Measurements from ENCODE around the gene AGBL5.

Gene AGBL5

DNA sequence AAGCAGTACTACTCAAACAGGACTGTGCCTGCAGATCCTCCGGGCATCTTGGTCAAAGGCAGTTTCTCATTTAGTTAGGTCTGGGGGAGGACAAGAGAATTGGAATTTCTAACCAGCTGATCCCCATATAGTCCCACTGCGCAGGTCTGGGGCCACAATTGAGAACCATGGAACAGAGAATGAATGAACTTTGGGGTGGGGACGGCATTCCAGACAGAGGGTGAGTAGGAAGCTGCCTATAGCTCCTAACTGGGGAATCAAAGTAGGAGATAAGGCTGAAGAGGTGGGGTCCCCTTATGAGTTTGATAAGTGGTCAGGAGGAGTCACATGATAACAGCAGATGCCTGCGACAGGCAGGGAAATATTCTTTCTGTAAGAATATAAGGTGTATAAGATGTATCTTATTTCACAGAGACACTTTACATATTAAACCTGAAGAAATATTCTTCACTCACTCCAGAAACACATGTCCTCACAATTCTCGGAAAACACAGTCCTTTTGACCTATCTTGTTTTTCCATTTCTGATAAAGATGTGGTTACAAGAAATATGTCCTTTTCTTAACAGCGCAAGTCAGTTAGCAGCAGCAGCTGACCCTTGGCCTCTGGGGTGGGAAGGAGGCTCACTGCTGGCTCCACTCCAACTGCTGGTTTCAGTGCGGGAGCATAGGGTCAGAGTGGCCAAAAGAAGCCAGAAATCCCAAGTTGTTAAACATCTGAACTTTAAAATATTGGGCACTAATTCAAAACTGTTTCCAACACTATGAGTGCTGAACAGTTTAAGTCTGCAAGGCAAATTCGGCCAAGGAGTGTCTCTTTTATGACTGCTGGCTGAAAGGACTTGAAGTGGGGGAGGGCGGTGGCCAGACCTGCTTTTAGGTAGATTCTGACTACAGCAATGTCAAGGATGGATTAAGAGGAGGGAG is 31.3 kb upstream of the AGBL5 start:
- TF ChIP-seq EZH2 (optimal IDR thresholded peaks at IDR 0.05; ENCODE audit: low read depth, low read length) (no peak), CTCF (IDR thresholded peaks at IDR 0.05; ENCODE audit: low read length) (no peak), EZH2phosphoT487 (IDR thresholded peaks at IDR 0.05; ENCODE audit: low read length) (no peak)
- Histone ChIP-seq H4K20me1 (ENCODE audit: insufficient read depth, low read length) (no peaks in the 10 kb centered on the region), H3F3A (ENCODE audit: insufficient read depth, low read length) (no peaks in the 10 kb centered on the region), H3K27ac (ENCODE audit: low read length) (no peak overlapping the region), H3K9me3 (replicated peaks; ENCODE audit: insufficient read depth, low read length) (no peaks in the 10 kb centered on the region), H3K4me1 (ENCODE audit: low read length) (peaks cover 5% of the 10 kb centered on the region; the same call in 1 of the 2 replicates), H3K27me3 (replicated peaks; ENCODE audit: insufficient read depth, low read length) (no peaks in the 10 kb centered on the region), H3K4me2 (ENCODE audit: low read depth, low read length) (no peak overlapping the region), H3K79me2 (ENCODE audit: low read length) (no peaks in the 10 kb centered on the region), H2AFZ (ENCODE audit: low read length) (no peak overlapping the region), H3K9me2 (replicated peaks; ENCODE audit: insufficient read depth, low read length) (no peaks in the 10 kb centered on the region), H3K36me3 (replicated peaks; ENCODE audit: insufficient read depth, low read length) (no peaks in the 10 kb centered on the region), H3K4me3 (ENCODE audit: low read length) (no peak overlapping the region), H3K9ac (ENCODE audit: low read length) (no peak overlapping the region)
- no peak for DNase-seq

DNA sequence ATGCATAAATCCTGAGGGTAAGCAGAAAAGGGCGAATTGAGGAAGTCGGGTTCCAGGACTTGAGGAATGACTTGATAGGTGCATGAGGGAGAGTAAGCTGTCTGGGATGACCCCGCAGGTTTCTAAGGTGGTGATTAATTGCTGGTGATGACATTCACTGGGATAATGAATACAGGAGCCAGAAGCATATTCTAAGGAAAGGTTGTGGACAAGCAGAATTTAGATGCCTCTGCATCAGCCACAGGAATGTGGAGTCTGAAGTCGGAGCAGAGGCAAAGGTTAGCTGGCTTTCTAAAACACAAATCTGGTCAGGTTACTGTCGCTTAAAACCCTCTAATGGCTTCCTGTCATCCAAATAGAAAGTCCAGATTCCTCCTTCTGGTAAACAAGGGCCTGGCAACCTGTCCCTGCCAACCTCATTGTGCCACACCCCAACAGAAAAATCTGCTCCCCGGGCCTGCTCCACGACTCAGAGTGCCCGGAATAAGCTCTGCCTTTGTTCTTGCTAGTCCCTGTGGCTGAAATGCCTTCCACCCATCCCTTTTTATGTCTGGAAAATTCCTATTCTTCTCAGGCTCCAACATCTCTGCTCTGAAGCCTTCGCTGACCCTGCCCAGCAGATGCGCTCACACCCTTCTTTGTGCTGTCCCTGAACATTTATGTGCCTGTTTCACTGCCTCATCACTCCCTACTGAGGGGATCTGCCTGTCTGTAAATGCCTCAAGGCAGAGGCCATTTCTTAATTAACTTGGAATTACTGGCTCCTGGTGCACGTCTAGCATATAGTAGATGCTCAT is 30.0 kb upstream of the AGBL5 start:
- TF ChIP-seq EZH2 (optimal IDR thresholded peaks at IDR 0.05; ENCODE audit: low read depth, low read length) (no peak), CTCF (IDR thresholded peaks at IDR 0.05; ENCODE audit: low read length) (no peak), EZH2phosphoT487 (IDR thresholded peaks at IDR 0.05; ENCODE audit: low read length) (no peak)
- Histone ChIP-seq H2AFZ (ENCODE audit: low read length) (no peak overlapping the region), H3K9me2 (replicated peaks; ENCODE audit: insufficient read depth, low read length) (no peaks in the 10 kb centered on the region), H3K27me3 (replicated peaks; ENCODE audit: insufficient read depth, low read length) (no peaks in the 10 kb centered on the region), H3F3A (ENCODE audit: insufficient read depth, low read length) (no peaks in the 10 kb centered on the region), H3K9me3 (replicated peaks; ENCODE audit: insufficient read depth, low read length) (no peaks in the 10 kb centered on the region), H3K9ac (ENCODE audit: low read length) (no peak overlapping the region), H3K79me2 (ENCODE audit: low read length) (no peaks in the 10 kb centered on the region), H3K4me1 (ENCODE audit: low read length) (no peaks in the 10 kb centered on the region), H3K27ac (ENCODE audit: low read length) (no peak overlapping the region), H3K4me3 (ENCODE audit: low read length) (no peak overlapping the region), H3K4me2 (ENCODE audit: low read depth, low read length) (no peak overlapping the region), H4K20me1 (ENCODE audit: insufficient read depth, low read length) (no peaks in the 10 kb centered on the region), H3K36me3 (replicated peaks; ENCODE audit: insufficient read depth, low read length) (no peaks in the 10 kb centered on the region)
- no peak for DNase-seq

GRCh38 chr2:27023740-27024139 is 27.7 kb upstream of the AGBL5 start:
- no peaks in the 10 kb centered on the region for H3K79me2 ChIP-seq (ENCODE audit: low read length)
- DNase-seq, result no peak
- H2AFZ ChIP-seq (ENCODE audit: low read length), result no peak overlapping the region
- H3K4me1 ChIP-seq (ENCODE audit: low read length), result no peaks in the 10 kb centered on the region
- no peaks in the 10 kb centered on the region for H4K20me1 ChIP-seq (ENCODE audit: insufficient read depth, low read length)
- no peak overlapping the region for H3K27ac ChIP-seq (ENCODE audit: low read length)
- TF ChIP-seq EZH2phosphoT487 (IDR thresholded peaks at IDR 0.05; ENCODE audit: low read length) (no peak), CTCF (IDR thresholded peaks at IDR 0.05; ENCODE audit: low read length) (no peak), EZH2 (optimal IDR thresholded peaks at IDR 0.05; ENCODE audit: low read depth, low read length) (no peak)
- H3K9me2 ChIP-seq (replicated peaks; ENCODE audit: insufficient read depth, low read length), result no peaks in the 10 kb centered on the region
- no peaks in the 10 kb centered on the region for H3K36me3 ChIP-seq (replicated peaks; ENCODE audit: insufficient read depth, low read length)
- H3F3A ChIP-seq (ENCODE audit: insufficient read depth, low read length), result no peaks in the 10 kb centered on the region
- H3K4me2 ChIP-seq (ENCODE audit: low read depth, low read length), result no peak overlapping the region
- no peak overlapping the region for H3K9ac ChIP-seq (ENCODE audit: low read length)
- no peaks in the 10 kb centered on the region for H3K27me3 ChIP-seq (replicated peaks; ENCODE audit: insufficient read depth, low read length)
- H3K4me3 ChIP-seq (ENCODE audit: low read length), result no peak overlapping the region
- no peaks in the 10 kb centered on the region for H3K9me3 ChIP-seq (replicated peaks; ENCODE audit: insufficient read depth, low read length)

All from MM.1S (cell line).